ENCODE data around the gene MAN1C1.
A peak's percentile ranks its signal among the peaks of the same experiment; 100 is the strongest.

Gene MAN1C1

DNA sequence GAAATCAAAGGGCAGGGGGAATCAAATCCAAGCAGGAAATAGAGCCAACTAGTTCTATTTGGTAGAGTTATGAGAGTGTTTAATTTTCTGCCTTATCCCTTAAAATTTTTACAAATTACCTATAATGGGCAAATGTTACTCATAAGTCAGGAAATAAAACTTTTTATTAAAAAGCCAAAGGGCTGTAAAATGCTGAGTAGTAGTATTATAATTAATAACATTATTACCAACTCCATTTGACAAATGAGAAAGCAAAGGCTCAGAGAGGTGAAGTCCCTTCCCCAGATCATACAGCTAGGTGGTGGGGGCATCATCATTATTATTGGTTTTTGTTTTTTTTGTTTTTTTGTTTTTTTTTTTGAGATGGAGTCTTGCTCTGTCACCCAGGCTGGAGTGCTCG is 186.8 kb downstream of the MAN1C1 start:
- no peak for DNase-seq (ENCODE audit: low read depth)

DNA sequence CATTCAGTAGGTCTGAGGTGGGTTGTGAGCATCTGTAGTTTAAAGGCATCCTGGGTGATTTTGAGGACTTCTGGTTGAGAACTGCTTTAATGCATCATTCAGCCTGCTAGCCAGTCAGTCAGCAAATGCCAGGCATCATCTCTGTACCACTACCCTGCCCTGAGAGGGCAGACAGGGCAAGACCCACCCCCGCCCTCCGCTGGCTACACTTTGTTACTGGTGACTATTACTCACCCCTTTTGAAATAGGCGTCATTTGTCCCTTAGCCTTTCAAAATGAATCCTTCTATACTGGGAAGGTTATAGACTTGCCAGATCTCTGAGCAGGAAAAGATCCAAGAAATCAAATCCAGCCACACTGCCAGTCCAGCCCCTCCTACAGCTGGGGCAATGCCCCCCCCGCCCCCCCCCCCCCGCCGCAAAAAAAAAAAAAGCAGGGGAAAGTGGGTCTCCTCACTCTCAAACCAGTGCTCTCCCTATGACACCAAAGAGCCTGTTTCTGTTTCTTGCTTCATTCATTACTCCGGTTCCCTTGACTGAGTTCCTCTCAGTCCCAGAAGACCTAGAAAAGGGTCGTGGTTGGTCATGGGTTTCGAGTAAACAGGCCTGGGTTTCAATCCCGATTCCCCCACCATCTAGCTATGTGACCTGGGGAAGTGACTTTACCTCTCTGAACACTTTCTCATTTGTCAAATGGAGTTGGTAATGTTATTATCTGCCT is 187.8 kb downstream of the MAN1C1 start:
- peak; percentile 38 for DNase-seq (ENCODE audit: low read depth)

DNA sequence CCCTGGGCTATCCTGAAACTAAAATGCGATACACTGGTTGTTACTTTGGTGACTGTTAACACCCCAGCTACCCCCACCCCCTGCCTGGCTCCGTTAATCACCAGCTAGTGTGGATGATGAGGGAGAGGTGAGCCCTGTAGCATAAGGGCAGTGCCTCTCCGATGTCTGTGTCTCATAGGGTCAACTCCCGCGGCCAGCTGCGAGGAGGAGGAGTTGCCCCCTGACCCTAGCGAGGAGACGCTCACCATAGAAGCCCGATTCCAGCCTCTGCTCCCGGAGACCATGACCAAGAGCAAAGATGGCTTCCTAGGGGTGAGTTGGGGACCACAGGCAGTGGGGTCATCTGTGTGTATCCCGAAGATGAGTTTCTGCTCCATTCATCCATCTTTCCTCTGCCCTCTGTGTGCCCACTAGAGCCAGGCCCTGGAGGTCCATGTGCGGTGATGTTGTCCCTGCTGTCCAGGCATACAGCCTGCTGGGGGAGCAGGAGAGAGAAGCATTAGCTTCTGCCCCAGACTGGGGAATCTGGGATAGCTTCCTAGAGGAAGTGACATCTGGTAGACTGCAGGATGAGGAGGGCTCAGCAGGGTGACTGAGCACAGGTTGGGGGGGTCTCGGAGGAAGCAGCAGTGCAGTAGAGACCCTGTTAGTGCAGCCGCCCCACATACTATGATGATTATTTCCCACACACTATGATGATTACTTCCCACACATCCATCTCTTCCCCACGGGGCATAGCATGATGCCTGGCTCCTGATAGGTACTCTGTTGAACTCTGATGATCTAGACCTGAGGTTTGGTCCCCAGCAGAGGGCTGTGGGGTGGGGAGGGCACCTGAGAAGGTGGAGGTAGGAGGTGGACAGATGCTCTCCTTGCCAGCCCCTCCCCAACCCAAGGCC is 188.6 kb downstream of the MAN1C1 start:
- DNase-seq (ENCODE audit: low read depth), result no peak

DNA sequence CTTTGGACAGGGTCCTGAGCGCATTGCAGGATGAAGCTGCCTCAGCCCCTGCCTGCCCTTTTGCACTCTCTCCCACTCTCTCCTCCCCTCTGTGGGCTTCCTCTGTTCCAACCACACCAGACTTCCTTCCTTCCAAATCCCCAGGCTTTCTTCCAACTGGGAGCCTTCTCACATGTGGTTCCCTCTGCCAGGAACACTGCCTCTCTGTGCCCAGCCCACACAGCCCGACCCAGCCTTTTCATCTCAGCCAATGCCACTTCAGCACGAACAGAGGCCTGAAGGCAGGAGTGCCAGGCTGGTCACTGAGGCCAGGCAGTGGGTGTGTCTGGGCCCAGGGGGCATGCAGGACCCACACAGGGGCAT is 189.3 kb downstream of the MAN1C1 start:
- DNase-seq (ENCODE audit: low read depth), result no peak

DNA sequence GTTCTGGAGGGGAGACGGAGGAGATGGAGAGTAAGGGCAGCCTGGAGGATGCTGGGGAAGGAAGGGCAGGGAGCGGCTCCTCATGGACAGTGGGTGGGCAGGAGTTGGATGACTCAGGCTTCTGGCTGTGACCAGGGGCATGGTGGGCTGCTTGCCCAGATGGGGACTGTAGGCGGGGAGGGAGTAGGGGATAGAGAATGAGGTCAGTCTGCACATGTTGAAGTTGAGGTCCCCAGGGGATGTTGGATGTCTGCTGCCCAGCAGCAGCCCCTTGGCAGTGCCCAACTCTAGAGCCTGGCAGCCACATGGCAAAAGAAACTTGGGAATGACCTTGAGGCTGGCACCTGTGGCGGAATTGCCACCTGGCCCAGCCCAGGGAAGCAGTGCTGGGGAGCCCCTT is 189.8 kb downstream of the MAN1C1 start:
- DNase-seq (ENCODE audit: low read depth), result no peak

DNA sequence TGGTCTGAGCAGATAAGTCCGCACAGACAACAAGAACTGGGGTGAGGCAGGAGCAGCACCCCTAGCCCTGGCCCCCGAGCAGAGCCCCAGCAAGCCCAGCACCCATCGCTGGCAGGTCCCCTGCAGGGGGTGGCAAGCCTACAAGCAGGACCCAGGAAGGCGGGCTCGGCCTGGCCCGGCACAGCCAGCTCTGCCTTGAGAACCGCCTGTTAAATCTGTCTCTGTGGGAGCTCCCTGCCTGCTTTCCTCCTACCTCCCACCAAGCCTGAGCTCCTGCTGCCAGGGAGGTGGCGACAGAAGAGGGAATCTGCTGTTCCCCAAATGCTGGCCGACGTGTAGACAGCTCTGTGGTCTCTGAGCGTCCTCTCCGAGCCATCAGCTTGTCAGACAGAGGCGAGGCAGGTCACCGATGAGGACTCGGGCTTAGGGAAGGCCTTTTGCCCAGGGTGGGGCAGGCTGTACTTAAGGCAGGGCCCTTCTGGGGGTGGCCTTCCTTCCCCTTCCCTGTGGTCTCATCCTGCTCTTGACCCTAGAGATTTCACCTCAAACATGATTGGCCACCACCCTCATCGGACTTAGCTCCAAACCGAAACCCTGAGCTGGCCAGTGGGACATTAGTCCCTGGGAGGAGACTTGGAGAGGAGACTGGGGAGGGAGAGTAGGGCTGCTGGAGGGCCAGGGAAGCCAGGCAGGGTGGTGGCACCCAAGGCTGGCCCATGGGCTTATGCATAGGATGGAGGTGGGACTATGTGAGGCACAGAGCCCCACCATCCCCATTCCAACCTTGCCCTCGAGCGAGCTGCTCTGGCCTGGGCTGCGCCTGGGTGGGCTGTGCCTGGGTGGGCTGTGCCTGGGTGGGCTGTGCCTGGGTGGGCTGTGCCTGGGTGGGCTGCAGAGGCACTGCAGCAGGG is 191.1 kb downstream of the MAN1C1 start:
- DNase-seq (ENCODE audit: low read depth), result no peak

DNA sequence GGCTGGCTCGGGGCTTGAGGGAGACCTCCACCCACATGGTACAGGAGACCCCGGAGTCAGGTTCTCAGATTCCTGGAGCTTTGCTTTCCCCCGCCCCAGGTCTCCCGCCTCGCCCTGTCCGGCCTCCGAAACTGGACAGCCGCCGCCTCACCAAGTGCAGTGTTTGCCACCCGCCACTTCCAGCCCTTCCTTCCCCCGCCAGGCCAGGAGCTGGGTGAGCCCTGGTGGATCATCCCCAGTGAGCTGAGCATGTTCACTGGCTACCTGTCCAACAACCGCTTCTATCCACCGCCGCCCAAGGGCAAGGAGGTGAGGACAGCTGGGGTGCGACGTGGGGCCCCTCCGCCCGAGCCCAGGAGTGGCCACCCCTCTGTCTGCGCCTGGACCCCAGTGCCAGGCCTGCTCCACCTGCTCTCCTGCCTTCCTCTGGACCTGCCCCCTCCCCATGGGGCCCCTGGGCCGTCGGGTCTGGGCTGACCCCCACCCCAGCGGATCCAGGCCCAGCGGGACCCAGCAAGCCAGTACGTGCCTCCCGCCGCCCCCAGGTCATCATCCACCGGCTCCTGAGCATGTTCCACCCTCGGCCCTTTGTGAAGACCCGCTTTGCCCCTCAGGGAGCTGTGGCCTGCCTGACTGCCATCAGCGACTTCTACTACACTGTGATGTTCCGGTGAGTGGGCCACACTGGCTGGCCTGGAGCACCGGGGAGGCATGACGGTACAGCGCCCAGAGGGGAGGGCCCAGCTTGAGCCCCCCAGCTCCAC is 192.1 kb downstream of the MAN1C1 start:
- DNase-seq (ENCODE audit: low read depth), result no peak

DNA sequence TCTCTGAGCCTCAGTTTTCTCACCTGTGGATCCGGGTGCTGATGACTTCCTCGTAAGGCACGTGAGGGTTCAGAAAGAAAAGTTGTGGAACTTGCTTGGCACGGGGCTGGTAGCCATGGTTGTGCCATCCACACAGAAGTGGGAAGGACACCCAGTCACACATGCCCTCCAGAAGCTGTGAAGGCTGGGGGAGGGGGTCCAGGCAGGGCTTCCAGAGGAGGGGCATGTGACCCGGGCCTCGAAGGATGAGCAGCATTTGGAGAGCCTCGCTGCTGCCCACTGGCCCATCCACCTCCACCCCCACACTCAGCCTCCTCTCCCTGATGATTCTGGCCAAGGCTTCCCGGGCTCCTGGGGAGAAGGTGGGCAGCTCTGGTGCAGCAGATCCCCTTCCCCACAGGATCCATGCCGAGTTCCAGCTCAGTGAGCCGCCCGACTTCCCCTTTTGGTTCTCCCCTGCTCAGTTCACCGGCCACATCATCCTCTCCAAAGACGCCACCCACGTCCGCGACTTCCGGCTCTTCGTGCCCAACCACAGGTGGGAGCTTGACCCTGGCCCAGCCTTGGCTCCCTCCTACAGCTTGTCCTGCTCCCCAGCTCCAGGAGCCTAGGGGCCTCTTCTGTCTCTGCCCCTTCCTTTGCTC is 192.8 kb downstream of the MAN1C1 start:
- no peak for DNase-seq (ENCODE audit: low read depth)

DNA sequence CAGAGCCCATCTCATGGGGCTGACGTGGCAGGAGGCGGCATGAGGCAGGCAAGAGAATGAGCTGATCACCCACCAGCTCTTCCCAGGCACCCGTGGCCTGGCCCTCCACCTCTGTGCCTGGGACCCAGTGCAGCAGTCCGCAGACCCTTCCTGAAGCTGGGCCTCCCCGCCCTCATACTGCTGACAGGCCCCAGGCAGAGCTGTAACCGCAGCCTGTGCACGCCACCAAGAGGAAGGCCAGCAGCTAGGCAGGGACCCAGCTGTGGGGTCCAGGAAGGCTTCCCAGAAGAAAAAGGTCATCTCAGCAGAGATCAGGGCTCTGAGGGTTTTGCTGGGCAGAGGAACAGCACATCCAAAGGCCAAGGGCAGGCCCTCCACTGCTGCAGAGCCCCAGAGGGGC is 193.3 kb downstream of the MAN1C1 start:
- no peak for DNase-seq (ENCODE audit: low read depth)

DNA sequence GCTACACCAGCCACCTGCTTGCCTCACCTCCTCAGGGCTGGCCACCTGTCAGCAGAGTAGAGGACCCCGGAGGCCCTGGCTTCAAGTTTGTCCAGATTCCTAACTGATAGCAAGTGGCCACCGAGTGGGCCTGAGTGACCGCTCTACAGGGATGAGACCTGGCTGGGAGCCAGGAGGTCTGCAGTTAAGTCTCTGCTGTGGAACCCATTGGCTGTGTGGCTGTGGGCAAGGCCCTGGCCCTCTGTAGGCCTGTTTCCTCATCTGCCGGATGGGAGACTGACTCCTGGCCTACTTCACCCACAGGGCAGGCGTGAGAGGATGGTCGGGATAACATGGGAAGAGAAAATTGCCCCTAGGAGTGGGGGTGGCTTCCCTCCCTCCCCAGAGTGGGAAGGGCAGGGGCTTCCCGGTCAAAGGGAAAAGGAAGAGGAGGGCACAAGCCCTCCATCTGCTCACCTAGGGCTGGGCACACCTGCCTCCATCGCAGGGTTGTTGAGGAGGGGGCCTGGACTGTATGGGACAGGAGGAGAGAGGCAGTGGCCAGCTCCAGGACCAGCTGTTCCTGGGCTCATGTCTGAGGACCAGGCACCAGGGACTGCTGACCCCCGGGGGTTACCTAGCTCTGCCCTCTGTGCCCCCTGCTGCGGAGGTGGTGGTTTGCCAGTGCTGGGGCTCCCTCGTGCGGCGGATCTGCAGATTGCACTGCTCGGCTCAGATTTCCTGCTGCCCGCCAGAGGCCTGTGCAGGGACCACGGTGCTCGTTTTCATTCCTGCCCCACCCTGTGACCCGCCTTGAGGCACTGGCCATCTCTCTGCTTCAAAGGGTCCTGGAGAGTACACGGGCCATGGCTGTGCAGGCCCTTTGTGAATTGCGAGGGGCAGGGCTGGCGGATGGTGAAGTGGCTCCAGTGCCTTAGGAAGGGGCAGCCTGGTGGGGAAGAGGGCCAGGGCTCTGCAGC is 194.0 kb downstream of the MAN1C1 start:
- peak; percentile 73 for DNase-seq (ENCODE audit: low read depth)

DNA sequence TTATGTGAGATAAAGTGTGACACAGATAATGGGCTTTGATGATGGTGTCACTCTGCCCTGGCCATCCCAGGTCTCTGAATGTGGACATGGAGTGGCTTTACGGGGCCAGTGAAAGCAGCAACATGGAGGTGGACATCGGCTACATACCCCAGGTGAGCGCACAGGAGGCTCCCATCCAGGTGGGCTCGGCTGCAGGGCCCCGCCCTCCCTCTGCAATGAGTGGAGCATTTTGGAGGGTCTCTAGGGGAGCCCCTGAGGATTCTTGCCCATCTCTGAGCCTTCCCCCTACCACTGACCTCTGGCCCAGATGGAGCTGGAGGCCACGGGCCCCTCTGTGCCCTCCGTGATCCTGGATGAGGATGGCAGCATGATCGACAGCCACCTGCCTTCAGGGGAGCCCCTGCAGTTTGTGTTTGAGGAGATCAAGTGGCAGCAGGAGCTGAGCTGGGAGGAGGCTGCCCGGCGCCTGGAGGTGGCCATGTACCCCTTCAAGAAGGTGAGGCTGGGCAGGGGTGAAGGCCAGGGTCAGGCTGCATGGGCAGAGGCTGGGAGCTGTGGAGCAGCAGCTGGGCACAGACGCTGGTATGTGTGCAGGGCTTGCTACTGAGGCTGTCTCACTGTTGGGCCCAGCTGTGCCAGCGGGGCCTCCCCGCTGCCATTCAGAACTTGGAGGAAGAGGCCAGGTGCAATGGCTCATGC is 194.9 kb downstream of the MAN1C1 start:
- no peak for DNase-seq (ENCODE audit: low read depth)

DNA sequence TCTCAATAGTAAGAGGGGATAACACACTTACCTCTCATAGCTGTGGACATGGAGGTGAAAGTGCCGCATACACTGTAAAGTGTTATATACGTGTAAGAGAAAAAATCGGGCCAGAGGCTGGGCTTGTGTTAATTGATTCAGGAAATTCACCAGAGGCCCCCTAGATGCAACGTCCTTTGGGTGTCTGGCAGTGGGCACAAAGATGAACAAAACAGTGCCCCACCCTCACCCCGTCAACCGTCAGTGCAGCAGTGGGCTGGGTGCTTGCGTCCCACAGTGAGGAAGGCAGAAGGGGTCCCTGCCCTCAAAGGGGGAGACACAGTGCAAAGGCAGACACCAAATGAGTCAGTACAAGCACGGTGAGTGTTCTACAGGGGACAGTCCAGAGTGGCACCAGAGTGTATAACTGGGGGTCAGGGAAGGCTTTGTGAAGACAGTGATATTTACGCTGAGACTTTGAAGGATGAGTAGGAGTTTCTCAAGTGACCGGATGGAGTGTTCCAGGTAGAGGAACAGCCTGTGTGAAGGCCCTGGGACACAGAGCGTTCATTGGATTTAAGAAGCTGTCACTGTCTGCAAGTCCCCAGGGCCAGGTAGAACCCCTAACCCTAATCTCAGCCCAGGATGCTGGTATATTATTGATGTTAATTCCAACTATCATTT is 196.6 kb downstream of the MAN1C1 start:
- no peak for DNase-seq (ENCODE audit: low read depth)

DNA sequence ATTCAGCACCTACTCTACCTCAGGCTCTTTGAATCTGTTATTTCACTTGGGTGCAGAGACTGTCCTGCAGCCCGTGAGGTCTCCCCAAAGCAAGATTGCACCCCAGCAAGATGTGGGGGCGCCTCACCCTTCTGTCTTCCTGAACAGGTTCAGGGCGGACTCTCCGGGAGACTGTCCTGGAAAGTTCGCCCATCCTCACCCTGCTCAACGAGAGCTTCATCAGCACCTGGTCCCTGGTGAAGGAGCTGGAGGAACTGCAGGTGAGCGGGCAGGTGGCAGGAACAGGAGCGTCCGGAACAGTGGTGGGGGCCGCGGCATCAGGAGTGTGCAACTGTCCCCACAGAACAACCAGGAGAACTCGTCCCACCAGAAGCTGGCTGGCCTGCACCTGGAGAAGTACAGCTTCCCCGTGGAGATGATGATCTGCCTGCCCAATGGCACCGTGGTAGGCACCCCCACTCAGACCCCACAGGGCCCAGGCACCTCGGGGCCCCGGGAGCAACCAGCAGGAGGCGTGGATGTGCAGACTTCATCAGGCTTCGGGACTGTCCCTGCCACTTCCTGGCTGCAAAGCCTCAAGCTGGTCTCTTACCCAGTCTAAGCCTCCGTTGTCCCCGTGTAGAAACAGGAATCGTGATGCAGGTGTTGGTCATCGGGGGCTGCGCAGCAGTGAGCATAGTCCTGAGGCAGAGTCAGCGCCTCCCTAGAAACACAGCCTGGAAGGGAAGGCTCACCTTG is 197.3 kb downstream of the MAN1C1 start:
- DNase-seq (ENCODE audit: low read depth), result no peak

DNA sequence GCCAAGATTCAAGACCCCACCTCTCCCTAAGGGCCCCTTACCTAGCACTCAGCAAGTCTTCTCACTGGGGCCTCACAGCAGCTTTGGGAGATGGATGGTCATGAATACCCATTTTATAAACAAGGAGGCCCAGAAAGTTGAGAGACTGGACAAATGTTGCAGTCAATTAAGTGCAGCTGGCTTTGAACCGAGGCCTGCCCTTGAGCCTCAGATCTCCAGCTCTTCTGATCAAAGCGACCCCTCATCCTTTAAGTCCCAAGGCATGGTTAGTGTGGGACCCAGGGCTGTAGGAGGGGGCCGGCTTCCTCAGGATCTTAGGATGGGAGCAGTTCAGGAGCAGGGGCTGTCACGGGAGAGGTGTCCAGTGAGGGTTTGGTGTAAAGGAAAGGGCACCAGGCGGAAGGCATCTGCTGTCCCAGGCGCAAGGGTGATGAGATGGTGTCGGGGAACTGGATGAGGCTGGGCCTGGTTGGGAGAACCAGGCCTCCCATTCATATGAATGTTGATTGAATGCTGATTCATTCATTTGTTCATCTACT is 198.0 kb downstream of the MAN1C1 start:
- no peak for DNase-seq (ENCODE audit: low read depth)

DNA sequence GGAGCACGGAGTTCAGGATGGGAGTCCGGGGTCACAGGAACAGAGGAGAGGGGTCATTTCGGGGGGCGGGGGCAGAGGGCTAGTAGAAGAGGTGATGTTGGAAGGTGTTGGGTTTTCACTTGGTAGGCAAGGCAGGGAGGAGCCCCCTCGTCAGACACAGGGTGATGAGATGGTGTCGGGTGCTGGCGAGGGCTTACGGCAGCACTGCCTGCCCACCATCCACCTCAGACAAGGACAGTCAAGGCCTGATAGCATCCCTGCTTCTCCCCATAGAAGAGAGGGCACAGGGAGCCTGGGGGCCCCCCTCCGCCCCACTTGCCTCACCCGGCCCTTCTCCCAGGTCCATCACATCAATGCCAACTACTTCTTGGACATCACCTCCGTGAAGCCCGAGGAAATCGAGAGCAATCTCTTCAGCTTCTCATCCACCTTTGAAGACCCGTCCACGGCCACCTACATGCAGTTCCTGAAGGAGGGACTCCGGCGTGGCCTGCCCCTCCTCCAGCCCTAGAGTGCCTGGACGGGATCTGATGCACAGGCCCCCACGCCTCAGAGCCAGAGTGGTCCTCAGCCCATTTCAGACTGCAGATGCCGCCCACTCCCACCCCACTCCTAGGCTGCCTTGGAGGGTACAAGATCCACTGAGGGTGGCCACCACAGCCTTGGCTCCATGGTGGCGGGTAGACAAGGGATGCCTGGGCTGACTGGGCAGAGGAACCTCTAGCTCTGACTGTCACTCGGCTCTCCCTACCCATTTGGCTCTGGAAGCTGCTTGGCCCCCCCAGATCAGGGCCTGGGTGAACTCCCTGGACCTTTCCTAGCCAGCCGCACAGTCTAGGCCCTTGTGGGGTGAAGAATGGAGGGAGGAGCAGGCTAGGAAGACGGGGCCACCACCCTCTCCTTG is 198.9 kb downstream of the MAN1C1 start:
- no peak for DNase-seq (ENCODE audit: low read depth)

DNA sequence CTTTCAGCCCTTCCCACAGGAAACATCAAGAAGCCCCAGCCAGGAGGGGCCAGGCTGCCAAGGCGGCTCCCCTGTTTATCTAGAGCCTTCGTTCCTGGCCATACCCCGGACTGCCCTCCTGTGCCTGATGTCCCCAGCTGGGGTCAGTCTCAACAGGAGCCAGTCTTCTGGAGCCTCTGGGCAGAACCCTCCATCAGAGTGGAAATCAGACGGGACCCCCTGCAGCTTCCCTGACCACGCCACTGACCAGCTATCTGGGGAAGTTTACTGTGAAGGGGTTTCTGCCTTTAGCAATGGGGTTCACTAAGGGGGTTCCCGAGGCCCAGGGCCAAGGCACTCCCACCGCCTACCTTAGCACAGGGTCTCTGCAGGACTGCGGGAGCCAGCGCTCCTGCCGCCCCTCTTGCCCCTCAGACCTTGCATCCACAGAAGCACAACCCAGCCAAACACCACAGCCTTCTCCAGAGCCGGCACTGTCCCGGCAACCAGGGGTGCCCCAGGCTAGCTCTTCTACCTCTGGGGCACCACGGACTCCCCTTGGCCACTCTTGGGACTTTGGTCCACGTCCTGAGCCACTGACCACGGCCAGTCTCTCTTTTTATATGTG is 199.6 kb downstream of the MAN1C1 start:
- DNase-seq (ENCODE audit: low read depth), result no peak

All from activated T-cell treated with anti-CD3 and anti-CD28 coated beads for 48 hours (primary cell).